Dedifferentiated amniotic fluid mesenchymal stem cell (primary cell): ENCODE measurements around the gene SF3B3.
A peak's percentile ranks its signal among the peaks of the same experiment; 100 is the strongest.
"Not testable (repeated sequence)": the region's sequence is repeated elsewhere in the genome, so short reads cannot be mapped to it uniquely, and the experiment has no call there.

Source experiments
- DNase-seq: peaks from one replicate; pipeline ENCODE4 v3.0.0-alpha.2; 2016; ENCODE audit errors: extremely low spot score

Gene SF3B3

DNA sequence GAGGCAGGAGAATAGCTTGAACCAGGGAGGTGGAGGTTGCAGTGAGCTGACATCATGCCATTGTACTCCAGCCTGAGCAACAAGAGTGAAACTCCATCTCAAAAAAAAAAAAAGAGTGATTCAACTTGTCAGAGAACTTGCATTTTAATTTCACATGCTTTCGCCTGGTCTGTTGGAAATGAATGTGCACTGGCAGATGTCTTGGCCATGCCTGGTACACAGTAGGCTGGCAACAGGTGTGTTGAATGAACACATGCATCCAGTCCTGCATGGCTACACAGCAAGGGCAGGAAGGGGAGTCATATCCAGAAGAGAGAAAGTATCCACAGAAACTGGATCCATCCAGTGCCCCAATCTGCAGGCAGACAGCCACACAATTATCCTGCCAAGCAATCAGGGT, 11.8 kb upstream of the SF3B3 start:
- no peak for DNase-seq

DNA sequence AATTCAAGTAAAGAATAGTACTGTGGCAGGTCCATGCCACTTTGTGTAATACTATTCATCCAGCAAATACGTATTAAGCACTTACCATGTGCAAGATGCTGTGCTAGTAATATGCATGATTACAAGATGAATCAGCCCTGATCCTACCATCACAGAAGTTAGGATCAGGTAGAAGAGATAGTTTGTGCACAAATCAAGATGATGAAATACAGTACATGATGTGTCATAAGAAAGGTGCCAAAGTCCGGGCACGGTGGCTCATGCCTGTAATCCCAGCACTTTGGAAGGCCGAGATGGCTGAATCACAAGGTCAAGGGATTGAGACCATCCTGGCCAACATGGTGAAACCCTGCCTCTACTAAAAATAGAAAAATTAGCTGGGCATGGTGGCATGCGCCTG, 11.2 kb upstream of the SF3B3 start:
- no peak for DNase-seq

DNA sequence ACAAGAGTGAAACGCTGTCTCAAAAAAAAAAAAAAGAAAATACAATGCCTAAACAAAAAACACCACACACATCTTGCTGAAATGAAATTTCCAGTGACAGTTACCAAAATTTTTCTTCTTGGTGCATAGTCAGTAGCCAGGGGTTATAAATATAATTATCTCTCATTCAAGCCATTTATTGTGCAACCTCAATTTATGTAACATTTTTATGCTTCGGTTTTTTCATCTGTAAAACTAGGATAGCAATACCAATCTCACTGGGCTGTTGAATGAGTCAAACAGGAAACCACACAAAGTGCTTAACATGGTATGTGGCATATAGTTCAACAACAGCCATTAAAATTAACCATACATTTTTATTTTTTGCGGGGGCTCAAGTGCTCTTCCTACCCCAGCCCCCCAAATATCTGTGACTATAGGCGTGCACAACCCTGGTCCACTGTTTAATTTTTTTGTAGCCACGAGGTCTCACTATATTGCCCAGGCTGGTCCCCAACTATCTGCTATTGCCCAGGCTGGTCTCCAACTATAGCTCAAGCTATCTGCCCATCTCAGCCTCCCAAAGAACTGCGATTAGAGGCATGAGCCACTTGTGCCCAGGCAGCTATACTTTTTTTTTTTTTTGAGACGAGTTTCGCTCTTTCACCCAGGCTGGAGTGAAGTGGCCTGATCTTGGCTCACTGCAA, 2.9 kb upstream of the SF3B3 start:
- DNase-seq: peak; percentile 19

GRCh38 chr16:70522216-70523075, 1.2 kb upstream of the SF3B3 start:
- no peak for DNase-seq

GRCh38 chr16:70523076-70523742, 407 bp upstream of the SF3B3 start, which contains the start of gene COG4:
Gene COG4, minus strand, starts transcription at chr16:70523554. Its CDS starts 11 bp downstream, at chr16:70523543.
- DNase-seq: peak; percentile 82

DNA sequence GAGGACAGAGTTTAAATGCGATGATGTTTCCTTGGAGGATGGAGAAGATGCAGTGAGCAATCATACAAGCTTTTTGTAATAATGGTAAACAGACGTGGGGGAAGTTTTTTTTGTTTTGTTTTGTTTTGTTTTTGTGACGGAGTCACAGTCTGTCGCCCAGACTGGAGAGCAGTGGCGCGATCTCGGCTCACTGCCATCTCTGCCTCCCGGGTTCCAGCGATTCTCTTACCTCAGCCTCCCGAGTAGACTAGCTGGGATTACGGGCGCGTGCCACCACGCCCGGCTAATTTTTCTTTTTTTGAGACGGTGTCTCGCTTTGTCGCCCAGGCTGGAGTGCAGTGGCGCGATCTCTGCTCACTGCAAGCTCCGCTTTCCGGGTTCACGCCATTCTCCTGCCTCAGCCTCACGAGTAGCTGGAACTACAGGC, 796 bp downstream of the SF3B3 start:
- DNase-seq: not testable (repeated sequence)

DNA sequence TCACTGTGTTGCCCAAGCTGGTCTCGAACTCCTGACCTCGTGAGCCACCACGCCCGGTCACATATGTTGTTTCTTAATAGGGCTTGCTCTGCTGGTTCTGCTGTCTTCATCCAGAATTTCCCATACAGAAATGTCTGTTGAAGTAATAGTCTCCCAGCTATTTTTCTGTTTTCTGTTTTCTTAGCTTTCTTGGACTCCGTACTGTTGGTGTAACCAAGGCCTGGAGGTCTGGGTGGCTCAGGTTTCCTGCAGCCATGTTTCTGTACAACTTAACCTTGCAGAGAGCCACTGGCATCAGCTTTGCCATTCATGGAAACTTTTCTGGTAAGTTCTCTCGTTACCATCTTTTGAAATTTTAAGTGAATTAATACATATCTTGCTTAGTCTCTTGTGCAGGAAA, 2.8 kb downstream of the SF3B3 start:
- DNase-seq: no peak

DNA sequence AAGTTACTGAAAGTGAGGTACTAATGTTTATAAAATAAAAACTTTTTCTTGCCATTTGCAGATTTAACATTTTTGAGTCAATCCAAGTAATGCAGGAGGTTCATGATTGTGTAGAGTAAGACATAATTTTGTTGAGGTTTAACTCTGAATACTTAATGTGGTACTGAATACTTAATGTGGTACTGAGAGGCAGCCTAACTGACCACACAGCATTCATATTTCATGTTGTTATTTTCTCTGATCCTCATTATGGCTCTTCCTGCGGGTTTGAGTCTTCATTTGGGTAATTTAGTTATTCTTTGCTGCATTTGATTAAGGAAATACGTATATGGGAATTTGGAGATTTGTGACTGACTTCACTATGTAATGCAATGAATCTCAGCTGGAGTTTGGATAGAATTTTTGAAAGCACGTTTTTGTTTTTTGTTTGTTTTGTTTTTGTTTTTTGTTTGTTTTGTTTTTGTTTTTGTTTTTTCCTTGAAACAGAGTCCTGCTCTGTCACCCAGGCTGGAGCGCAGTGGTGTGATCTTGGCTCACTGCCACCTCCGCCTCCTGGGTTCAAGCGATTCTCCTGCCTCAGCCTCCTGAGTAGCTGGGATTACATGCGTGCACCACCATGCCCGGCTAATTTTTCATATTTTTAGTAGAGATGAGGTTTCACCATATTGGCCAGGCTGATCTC, 3.8 kb downstream of the SF3B3 start:
- no peak for DNase-seq

DNA sequence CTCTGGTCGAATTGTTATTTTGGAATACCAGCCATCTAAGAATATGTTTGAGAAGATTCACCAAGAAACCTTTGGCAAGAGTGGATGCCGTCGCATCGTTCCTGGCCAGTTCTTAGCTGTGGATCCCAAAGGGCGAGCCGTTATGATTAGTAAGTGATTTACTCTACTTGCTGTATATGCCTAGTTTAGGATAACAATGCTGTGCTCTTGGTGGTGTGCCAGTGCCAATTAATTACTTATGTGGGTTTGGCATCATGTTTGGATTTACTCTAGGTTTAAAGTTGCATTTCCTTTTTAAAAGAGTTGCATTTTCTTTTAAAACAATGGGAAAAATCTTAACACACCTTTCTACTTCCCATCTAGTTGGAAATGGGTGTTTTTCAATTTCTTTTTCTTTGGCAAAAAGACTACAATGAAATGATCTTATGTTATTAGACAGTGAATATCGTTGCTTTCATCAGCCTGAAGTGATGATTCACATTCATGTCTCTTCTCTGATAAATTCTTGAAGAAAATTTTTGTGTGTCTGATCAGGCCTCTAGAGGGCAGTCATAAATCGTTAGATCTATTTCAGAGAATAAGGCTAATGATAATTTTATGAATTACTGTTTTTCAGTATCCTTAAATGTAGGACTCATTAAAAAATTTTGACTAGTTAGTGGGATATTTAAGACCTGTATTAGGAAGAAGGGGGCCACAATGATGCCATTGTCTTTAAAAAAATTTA, 5.6 kb downstream of the SF3B3 start:
- DNase-seq: peak; percentile 87

DNA sequence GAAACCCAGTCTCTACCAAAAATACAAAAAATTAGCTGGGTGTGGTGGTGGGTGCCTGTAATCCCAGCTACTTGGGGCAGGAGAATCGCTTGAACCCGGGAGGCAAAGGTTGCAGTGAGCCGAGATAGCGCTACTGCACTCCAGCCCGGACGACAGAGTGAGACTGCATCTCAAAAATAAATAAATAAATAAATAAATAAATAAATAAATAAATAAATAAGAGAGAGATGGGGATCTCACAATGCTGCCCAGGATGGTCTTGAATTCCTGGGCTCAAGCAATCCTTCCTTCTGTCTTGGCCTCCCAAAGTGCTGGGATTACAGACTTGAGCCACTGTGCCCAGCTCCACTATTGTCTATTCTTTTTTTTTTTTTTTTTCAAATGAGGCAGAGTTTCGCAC, 6.3 kb downstream of the SF3B3 start:
- not testable (repeated sequence) for DNase-seq

DNA sequence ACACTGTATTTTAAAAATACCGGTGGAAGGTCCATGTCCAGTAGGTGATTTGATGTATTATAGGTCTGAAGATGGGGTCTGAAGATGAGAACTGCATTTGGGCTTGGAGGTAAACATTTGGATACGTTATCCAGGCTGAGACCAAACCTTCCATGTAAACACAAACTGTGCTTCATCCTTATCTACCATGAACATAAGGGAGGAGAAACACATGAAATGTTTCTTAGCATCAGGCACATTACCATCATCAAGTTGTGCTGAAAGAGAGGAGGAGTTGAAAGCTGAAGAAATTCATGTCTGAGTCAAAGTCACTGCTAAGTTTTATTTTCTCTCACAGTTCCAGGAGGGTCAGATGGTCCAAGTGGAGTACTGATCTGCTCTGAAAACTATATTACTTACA, 11.4 kb downstream of the SF3B3 start:
- DNase-seq: no peak

GRCh38 chr16:70540994-70541393, 17.4 kb downstream of the SF3B3 start:
- no peak for DNase-seq

DNA sequence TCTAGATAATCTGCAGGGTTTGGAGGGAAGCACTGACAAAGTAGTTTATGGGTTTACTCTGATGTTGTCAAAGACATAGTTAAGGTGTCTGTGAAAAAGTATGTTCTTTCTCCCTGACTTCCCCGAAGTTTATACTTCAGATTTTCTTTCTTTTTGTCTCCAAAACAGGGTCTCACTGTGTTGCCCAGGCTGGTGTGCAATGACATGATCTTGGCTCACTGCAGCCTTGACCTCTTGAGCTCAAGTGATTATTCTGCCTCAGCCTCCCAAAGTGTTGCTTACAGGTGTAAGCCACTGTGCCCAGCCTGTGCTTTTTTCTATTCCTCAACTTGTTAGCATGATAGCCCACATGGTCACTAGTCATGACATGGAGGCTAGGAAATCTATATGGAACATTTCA, 20.9 kb downstream of the SF3B3 start:
- no peak for DNase-seq

DNA sequence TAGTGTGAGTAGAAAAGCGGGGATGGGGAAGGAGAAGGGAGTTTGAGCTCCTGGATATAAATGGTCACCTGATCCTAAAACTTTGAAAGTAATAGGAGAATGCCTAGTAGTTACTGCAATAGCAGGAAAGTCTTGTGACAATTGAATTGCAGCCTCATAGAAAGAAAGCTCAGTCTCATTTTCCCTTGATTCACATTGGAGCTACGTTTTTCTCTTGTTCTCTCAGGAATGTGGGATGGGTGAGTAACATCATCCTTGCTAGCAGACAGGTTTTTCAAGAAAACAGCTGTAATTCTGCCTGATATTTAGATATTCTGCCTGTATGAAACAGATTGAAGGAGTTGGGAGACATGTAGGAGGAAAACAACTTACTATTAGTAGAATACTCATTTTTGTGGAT, 25.3 kb downstream of the SF3B3 start:
- no peak for DNase-seq

- no peak for DNase-seq
Observed at GRCh38 chr16:70550082-70550481, 26.5 kb downstream of the SF3B3 start.

- no peak for DNase-seq
Observed at GRCh38 chr16:70551788-70552187, 28.2 kb downstream of the SF3B3 start.

DNA sequence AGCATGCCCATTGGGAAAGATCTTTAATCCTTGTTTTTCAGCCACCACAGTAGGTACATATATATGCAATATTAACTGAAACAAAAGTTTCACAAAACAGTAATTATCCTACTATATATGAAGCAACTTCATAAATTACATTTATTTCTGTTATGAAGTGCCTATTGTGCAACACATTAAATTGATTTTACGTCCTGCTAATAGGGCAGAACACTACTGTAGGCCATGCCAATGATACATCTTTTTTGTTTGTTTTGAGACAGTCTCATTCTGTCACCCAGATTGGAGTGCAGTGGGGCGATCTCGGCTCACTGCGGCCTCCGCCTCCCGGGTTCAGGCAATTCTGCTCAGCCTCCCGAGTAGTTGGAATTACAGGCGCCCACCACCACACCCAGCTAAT, 29.1 kb downstream of the SF3B3 start:
- no peak for DNase-seq

GRCh38 chr16:70553645-70554044, 30.0 kb downstream of the SF3B3 start:
- peak; percentile 78 for DNase-seq

DNA sequence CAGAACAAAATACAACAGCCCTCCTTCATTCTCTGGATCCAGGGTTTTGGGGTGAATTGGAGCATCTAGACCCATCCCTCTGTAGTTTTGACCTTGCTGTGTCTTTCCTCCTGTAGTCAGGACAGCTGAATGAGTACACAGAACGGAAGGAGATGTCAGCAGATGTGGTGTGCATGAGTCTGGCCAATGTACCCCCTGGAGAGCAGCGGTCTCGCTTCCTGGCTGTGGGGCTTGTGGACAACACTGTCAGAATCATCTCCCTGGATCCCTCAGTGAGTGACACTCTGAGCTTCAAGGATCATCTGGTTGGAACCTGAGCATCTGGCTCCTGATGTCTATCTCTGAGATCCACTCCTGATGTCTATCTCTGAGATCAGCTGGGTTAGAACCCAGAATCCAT, 32.4 kb downstream of the SF3B3 start:
- no peak for DNase-seq

DNA sequence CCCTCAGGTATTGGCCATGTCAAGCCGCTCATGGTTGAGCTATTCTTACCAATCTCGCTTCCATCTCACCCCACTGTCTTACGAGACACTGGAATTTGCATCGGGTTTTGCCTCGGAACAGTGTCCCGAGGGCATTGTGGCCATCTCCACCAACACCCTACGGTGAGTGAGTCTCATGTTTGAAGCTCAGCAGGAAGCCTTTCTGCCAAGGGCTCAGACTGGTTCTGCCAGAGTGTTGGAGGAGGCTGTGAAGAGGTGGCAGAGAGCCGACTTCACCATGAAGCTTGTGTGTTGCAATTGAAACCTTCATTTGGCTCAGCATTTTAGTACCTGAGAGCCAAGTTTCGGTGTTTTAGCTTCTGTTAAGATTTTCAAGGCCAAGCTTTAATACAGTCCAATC, 38.0 kb downstream of the SF3B3 start:
- DNase-seq: no peak

DNA sequence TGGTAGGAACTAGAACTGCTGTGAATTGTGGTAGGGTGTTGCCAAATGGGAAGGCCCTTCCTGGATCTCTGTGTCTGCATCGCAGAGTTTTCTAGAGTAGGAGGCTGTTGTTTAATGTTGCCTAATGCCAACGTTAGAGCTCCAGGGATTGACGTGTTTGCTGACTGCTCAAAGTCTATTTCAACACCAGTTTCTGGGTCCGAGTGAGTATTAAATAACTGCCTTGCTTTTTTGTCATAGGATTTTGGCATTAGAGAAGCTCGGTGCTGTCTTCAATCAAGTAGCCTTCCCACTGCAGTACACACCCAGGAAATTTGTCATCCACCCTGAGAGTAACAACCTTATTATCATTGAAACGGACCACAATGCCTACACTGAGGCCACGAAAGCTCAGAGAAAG, 40.0 kb downstream of the SF3B3 start:
- DNase-seq: no peak
